KMS-11 (cell line): ENCODE results near the gene CEACAM19.
"Not testable (repeated sequence)": the region's sequence is repeated elsewhere in the genome, so short reads cannot be mapped to it uniquely, and the experiment has no call there.

ENCODE experiments used
- H2AFZ ChIP-seq: fragments of 200-600 bp; sonication (generic); 2 replicates; pipeline ENCODE4 v1.6.1; 2016; ENCODE audit warnings: antibody characterized with exemption, mixed run types, low read depth
- H3K27ac ChIP-seq: fragments of 200-600 bp; sonication (generic); 2 replicates; pipeline ENCODE4 v1.6.1; 2016; ENCODE audit warnings: mild to moderate bottlenecking, mixed run types
- H3K27me3 ChIP-seq: fragments of 200-600 bp; sonication (generic); 2 replicates; pipeline ENCODE4 v1.6.1; 2017; ENCODE audit warnings: mild to moderate bottlenecking, low read depth, mixed run types, moderate library complexity; ENCODE audit not compliant: insufficient read depth
- H3K36me3 ChIP-seq: fragments of 200-600 bp; sonication (generic); 2 replicates; pipeline ENCODE4 v1.6.1; 2017; ENCODE audit warnings: mild to moderate bottlenecking, mixed run types; ENCODE audit not compliant: insufficient read depth
- H3K4me1 ChIP-seq: fragments of 200-600 bp; sonication (generic); 2 replicates; pipeline ENCODE4 v1.6.1; 2016; ENCODE audit warnings: mild to moderate bottlenecking, low read depth, mixed run types; ENCODE audit not compliant: poor library complexity, severe bottlenecking
- H3K4me2 ChIP-seq: fragments of 200-600 bp; sonication (generic); 2 replicates; pipeline ENCODE4 v1.7.0; 2016; ENCODE audit warnings: mild to moderate bottlenecking, mixed run types
- H3K4me3 ChIP-seq: fragments of 200-600 bp; sonication (generic); IDR thresholded peaks from 2 replicates; pipeline ENCODE4 v1.6.1; 2017; ENCODE audit warnings: low read depth, low read length, mixed read lengths; ENCODE audit not compliant: insufficient read depth
- H3K79me2 ChIP-seq: fragments of 200-600 bp; sonication (generic); 2 replicates; pipeline ENCODE4 v1.6.1; 2016; ENCODE audit warnings: low read depth, mixed run types; ENCODE audit not compliant: insufficient read depth
- H3K9ac ChIP-seq: fragments of 200-600 bp; sonication (generic); 2 replicates; pipeline ENCODE4 v1.6.1; 2016; ENCODE audit warnings: mild to moderate bottlenecking, mixed run types
- H4K20me1 ChIP-seq: fragments of 200-600 bp; sonication (generic); 2 replicates; pipeline ENCODE4 v1.6.1; 2016; ENCODE audit warnings: mild to moderate bottlenecking, mixed run types; ENCODE audit not compliant: insufficient read depth
- CTCF ChIP-seq: fragments of 200-600 bp; sonication (generic); conservative IDR thresholded peaks from 2 replicates; pipeline ENCODE4 v1.6.1; 2017; ENCODE audit warnings: low read depth, mild to moderate bottlenecking, antibody characterized with exemption, low read length, moderate library complexity, mixed read lengths

The CEACAM19 gene

GRCh38 chr19:44626048-44626624 is 45.1 kb upstream of the CEACAM19 start:
- Histone ChIP-seq H3K79me2 (no peaks in the 10 kb centered on the region), H3K27me3 (no peaks in the 10 kb centered on the region), H3K9ac (no peak overlapping the region), H3K27ac (no peak overlapping the region), H3K36me3 (no peaks in the 10 kb centered on the region), H2AFZ (no peak overlapping the region), H3K4me2 (no peak overlapping the region), H3K4me1 (no peaks in the 10 kb centered on the region), H3K4me3 (no peak overlapping the region), H4K20me1 (no peaks in the 10 kb centered on the region)
- no peak for TF ChIP-seq CTCF

GRCh38 chr19:44627631-44628030 is 43.7 kb upstream of the CEACAM19 start:
- H3K9ac ChIP-seq = no peak overlapping the region
- H3K4me1 ChIP-seq = no peaks in the 10 kb centered on the region
- no peak overlapping the region for H3K27ac ChIP-seq
- no peaks in the 10 kb centered on the region for H3K27me3 ChIP-seq
- no peaks in the 10 kb centered on the region for H3K79me2 ChIP-seq
- H3K36me3 ChIP-seq = no peaks in the 10 kb centered on the region
- H3K4me3 ChIP-seq = no peak overlapping the region
- no peak for TF ChIP-seq CTCF
- H2AFZ ChIP-seq = no peak overlapping the region
- H4K20me1 ChIP-seq = no peaks in the 10 kb centered on the region
- no peak overlapping the region for H3K4me2 ChIP-seq

- Histone ChIP-seq H3K79me2 (no peaks in the 10 kb centered on the region), H3K4me1 (no peaks in the 10 kb centered on the region), H3K4me2 (no peak overlapping the region), H2AFZ (no peak overlapping the region), H3K9ac (no peak overlapping the region), H3K4me3 (no peak overlapping the region), H3K27me3 (no peaks in the 10 kb centered on the region), H3K36me3 (no peaks in the 10 kb centered on the region), H4K20me1 (no peaks in the 10 kb centered on the region), H3K27ac (no peak overlapping the region)
- TF ChIP-seq CTCF = no peak
Measured at GRCh38 chr19:44628793-44629192, 42.5 kb upstream of the CEACAM19 start.

- H3K4me1 ChIP-seq = not testable (repeated sequence)
Measured at GRCh38 chr19:44631611-44632010, 39.7 kb upstream of the CEACAM19 start.

GRCh38 chr19:44634058-44634457 is 37.2 kb upstream of the CEACAM19 start:
- H3K27ac ChIP-seq, H3K4me3 ChIP-seq, H3K27me3 ChIP-seq, H3K4me1 ChIP-seq, H3K36me3 ChIP-seq, H2AFZ ChIP-seq, H3K4me2 ChIP-seq, H3K9ac ChIP-seq, H3K79me2 ChIP-seq, H4K20me1 ChIP-seq: not testable (repeated sequence)

More at GRCh38 chr19:44631611-44632010, 39.7 kb upstream of the CEACAM19 start:
- not testable (repeated sequence) for H3K36me3 ChIP-seq, H3K4me2 ChIP-seq, H2AFZ ChIP-seq, H3K4me3 ChIP-seq, H3K27ac ChIP-seq, H3K79me2 ChIP-seq, H3K27me3 ChIP-seq, H3K9ac ChIP-seq, H4K20me1 ChIP-seq
